NK-92 treated with Interleukin-12 subunit alpha and Interleukin-12 subunit beta, amount 100 ng/mL, for 24 hours (cell line): ENCODE data around the gene PKD1L1.
"Not testable (repeated sequence)": the region's sequence is repeated elsewhere in the genome, so short reads cannot be mapped to it uniquely, and the experiment has no call there.

Source experiments
- DNase-seq: peaks from one replicate; lab custom pipeline; 2025; lab: John Stamatoyannopoulos, UW

Gene PKD1L1

DNA sequence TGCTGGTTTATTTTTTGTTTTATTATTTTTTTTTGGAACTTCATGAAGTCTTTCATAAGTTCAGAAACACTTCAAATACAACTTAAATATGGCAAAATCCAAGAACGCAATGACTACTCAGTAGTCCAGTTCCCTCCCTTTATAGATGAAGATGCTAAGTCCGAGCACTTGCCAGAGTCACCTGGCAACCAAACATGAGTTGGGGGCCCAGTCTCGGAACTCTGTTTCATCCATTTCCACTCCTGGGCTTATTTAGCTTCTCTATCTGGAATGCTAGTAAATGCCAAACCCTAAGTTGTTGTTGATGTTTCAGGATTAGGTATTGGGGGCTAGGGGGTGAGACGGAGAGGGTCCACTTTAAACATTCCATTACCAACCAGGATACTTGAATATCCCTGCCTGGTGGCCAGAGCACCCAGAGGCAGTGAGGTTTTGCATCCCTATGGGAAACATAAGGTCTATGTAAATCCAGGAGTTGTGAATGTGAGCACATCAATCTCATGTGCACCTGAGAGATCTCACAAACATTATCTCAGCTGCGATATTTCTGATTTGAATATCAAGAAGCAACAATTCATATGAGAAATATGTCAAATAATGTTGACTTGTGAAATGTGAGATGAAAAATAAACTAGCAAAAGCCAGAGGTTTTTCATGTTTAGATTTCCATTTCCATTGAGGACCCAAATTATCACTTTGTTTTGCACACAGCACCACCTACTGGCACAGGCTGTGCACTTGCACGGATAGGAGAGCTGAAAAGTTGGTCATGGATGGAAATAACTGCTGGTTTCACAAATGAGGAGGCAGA lies 129.3 kb downstream of the PKD1L1 start:
- peak; percentile 4 for DNase-seq

DNA sequence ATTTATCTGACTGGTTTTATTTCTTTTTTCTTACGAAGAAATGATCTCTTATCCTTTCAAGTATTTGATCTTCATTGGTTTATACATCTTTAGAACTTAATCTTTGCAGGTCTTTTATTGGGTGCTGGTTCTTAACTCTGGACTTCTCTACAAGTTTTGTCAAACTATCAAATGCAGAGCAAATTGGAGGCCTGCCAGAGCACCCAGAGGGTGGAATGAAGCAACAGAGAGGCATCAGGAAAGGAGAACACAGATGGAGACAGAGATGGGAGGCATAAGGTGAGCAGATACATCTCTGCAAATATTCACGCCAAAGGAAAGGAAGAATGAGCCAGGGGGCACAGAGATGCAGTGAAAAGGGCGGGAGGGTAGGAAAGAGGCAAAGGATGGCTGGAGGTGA lies 130.3 kb downstream of the PKD1L1 start:
- DNase-seq = no peak

DNA sequence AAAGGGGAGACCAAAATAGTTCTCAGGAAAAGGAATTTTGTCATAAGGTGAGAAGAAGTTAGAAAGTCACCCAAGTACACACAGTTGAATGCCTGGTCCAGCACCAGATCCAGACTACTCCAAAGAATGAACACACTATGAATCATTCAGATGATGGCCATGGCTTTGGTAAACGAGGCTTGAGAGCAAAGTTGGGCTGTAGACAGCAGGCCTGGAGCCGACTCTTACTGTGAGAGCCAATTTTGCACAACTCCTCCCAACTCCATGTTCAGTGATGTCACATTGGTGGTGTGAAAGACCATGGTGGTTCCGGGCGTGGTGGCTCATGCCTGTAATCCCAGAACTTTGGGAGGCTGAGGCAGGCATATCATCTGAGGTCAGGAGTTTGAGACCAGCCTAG lies 131.6 kb downstream of the PKD1L1 start:
- DNase-seq = no peak

DNA sequence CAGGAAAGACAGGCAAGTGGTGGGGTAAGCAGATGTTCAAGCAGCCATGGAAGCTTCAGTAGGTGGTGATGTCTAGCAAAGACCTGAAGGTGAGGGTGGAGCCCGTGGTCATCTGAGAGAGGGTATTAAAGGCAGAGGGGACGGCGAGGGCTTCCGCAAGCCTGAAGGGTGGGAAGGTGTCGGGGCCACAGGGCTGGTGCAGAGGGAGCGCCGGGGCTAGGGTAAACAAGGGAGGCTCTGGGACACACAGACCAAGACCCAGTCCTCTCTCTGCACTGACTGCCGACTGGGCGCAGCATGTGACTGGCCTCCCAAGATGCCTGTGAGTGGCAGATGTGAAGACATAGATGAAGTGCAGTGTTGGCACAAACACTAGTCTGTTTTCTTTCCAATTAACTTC lies 132.4 kb downstream of the PKD1L1 start:
- DNase-seq = no peak

DNA sequence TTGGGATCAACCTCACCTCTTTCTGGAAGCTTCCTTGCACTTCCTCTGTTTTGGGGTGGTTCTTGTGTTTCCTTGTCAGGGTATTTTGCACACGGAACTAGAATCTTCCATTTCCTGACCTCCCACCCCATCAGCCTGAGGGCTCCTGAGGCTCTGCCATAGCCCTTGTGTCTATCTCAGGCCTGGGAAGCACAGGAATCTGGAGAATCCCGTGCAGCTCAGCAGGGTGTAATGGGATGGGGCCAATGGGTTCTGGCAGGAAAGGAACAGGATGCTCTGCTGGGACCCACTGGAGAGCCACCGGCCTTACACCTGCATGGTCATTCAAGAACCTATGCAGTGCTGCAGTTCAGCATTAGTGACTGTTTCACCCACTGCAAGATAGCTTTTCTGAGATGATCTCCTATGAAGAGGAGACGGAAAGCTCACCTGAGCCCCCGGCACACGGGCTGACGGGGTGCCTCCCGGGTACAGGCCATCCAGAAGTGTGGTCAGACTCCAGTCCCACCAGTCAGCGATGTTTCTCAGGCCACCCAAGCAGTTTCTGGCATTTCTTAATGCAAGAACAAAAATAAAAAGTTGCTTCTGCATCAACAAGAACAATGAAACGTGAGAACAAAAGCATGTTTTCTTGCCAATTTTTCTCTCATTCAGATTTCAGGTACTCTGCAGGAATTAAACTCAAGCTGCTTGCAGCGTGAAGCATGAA lies 133.2 kb downstream of the PKD1L1 start:
- DNase-seq = no peak

DNA sequence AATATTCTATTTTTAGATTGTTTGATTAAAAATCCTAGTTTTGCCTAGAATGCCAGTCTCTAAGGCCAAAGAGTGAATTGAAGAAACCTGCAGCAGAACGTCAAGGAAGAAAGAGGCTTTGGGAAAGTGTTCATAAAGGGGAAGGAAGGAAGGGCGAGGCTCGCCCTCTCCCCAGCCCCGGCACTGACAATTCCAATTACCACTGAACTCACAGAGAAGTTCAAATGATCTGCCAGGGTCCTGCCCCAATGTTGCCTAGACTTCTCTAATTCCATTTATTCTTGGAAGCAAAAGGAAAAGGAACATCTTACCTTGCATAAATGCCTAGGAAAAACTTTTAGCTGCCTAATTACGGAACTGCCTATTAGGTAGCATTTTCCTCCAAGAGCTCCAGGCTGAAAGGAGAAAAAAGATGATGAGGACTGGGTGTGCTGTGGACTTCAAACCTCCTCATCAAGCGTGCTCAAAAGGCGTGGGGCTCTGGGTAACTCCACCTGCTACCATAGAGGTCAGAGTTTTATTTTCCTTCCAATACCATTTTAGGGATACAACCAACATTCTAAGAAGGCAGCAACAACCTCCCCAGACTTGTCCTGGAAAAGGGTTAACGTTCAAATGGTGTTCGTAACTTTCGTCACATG lies 134.5 kb downstream of the PKD1L1 start:
- DNase-seq = no peak

DNA sequence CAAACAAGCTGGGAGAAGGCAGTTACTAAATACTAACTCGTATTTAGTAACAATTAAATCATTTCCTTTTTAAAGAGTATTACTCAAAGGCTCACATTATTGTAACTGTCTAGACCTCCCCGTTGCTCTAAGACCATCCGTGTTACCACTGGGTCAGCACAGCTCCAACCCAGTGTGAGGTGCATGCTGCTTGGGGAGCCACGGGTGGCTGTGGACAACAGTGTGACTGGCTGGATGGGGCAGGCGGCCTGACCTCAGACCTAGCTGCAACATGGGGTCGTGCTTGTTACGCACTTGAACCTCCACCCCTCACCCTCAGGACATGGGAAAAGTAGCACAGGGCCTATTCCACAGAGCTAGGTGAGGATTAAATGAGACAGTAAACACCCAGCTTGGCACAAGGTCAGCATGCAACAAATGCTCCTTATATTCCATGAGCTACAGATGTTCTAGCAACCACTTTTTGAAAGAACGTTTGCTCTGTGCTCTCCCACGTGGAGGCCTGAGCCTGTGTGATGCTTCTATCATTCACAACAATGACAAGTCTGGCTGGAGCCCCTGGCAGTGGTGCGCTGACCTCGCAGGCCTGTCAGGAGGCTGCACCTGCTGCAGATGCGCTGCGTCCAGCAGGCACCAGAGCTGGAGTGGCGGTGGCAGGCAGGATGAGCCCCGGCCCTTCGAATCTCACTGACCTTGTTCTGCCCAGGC lies 135.7 kb downstream of the PKD1L1 start:
- DNase-seq = no peak

DNA sequence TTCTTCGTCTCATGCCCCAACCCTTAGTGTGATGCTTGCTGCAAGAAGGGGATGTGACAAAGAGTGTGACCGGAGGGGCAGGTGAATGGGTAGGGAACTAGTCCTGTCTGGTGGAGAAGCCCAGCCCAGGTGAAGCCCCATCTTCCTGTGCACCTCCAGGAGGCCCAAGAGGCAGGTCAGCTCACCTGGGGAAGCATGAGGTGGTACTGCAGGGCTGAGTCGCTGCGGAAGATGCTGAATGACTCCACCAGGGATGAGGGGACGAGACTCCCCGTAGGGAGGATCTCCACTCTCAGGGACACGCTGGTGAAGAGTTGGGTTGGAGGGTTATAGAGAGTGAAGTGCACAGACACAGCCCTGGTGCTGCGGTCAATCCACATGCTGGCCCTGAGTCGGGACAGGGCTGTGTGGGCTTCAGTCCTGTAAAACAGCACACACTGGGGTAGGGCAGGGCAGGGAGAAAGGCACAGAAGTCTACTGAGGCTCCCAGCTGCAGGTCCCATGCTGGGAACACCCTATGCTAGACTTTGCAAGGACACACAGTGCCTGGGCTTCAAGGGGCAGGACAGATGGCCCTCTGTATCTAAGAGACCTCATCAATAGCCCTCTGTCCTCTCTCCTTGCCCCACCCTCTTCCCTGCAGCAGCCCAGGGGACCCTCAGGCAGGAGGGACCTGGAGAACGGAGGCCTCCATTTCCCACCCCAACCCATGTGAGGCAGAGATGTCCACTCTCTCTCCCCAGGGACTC lies 136.5 kb downstream of the PKD1L1 start:
- no peak for DNase-seq

DNA sequence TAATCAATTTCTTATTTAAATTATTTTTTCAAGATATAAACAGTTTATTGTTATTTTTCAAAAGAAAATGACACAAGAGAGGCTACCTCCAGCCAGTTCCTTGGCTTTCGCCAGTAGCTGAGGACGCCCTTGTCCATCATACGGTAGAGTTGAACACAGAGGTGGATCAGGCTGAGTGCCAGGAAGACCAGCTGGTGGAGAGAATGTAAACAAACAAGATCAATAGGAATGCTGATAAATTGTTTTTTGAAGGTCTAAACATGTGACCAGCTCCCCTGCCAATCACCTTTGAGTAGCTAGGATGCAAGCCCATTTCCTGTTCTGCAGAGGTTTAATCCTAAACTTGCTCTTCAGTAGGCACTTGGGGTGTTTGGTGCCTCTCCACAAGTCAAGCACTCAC lies 138.9 kb downstream of the PKD1L1 start:
- no peak for DNase-seq

DNA sequence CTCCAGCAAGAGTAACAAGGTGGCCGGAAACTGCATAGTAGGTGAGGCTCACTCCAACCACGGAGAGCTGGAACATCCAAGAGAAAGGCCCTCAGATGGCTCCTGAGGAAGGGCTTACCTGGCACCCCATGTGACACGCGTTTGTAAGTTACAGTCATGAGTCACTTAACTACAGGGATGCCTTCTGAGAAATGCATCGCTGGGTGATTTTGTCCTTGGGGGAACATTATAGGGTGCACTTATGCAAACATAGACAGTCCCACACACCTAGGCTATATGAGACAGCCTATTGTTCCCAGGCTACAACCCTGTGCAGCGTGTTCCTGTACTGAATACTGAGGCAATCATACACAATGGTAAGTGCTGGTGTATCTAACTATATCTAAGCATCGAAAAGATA lies 139.9 kb downstream of the PKD1L1 start:
- DNase-seq = no peak

DNA sequence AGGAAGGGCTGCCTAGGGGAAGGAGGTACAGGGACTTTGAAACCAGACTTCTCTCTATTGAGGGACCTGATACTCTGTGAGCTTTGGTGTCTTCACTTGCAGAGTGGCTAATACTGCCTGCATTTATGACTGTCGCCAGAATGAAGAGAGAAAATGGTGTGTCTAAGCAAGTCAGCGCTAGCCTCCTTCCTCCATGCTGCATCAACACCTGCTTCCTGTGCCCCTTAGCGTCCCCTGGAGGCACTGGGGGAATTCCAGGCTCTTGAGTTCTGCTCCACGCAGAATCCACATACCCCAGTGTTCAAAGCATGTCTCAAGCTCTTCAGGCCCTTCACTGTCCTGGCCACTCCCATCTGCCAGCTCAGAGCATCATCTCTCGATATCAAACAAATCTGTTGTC lies 140.5 kb downstream of the PKD1L1 start:
- no peak for DNase-seq

DNA sequence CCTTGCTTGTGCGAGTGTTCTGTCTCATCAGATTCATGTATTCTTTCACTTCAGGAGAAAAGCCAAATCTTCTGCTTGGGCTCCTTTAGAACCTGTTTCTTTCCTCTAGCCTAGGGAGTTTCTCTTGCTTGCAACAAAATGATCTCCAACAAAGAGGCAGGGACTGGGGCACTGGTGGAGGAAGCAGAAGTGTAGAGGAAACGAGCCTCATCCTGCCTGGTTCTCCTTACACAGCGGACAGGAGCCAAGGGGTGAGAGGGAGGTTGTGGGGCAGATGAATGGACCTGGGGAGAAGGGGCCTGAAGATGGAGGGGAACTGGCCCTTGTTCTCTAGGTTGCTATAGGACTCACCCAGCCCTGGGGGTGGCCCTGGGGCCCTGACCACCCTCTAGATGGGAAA lies 141.1 kb downstream of the PKD1L1 start:
- DNase-seq = no peak

DNA sequence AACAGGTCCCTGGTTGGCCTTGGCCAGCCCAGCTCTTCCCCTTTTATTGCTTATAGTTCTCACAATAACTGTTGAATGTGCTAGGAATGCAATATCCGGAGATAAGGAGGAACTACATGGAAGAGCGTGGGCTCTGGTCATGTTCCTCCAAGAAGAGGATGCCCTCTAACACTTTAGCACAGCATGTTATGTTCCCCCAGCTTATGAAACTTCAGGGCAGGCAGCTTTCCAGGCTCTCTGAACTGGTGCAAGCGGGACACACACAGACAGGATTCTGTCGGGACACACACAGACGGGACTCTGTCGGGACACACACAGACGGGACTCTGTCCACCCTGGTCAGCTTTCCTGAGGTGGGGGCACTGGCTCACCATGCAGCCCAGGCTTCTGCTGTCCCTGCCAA lies 141.6 kb downstream of the PKD1L1 start:
- no peak for DNase-seq

DNA sequence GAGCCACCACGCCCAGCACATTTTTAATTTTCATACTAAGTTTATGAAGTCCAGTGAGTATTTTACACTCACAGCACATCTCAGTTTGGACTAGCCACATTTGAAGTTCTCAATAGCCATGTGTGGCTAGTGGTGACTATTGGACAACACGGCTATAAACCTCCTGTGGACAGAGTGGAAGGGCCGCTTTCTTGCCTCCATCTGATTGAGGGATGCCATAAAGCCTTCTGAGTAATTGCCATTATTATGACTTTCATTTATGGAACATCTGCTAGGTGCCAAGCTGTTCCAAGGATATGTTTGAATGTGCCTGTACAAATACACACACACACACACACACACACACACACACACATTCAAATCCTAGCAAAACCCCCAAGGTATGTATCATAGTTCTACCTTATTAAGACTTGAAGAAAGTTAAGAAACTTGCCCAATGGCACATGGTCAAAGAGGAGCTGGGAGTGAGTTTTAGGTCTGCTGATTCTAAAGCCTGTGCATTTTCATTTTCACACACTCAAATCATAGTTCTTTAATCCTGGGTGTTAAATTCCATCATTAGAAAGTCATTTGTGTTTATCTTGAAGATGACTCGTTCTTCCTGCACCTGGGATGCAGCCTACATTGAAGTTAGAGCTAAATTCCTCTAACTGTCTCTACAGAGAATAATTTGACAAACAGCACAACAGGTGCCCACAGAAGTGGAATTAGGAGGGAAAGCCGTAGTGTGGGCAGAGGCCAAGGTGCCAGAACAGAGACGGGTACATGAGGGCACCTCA lies 143.3 kb downstream of the PKD1L1 start:
- no peak for DNase-seq

DNA sequence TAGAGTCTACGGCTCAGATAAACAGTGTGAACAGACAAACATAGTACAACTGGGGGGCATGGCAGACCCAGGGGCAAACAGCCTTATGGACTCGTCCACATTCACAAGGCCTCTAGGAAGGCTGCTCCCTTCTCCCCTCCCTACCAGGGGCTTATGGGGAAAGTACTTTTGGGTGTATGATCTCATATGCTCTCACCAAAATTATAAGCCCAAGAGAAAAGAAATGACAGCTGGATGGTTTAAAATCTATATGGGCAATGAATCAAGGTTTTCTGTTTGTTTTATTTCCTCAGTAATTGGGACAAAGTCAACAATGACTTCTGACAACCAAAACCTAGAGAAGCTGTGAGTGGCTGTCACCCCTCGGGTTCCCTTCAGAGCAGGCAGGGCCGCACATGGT lies 144.4 kb downstream of the PKD1L1 start:
- DNase-seq = no peak

DNA sequence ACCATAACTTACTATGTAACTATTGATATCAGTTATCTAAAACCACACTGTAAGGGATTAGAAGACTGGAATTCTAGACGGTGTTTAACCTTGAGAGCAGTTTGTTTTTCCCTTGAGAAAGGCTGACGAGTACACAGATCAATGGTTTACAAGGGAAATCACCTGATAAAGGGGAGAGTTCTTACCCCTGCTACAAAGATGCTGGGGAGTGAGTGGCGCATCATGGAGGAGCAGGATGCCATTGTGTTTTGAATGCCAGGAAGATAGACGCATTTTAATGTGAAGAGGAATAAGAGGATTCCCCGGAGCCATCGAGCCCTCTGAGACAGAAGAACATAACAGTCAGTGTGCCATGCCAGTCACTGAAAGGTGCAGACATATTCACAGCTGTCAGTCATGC lies 145.2 kb downstream of the PKD1L1 start:
- no peak for DNase-seq

DNA sequence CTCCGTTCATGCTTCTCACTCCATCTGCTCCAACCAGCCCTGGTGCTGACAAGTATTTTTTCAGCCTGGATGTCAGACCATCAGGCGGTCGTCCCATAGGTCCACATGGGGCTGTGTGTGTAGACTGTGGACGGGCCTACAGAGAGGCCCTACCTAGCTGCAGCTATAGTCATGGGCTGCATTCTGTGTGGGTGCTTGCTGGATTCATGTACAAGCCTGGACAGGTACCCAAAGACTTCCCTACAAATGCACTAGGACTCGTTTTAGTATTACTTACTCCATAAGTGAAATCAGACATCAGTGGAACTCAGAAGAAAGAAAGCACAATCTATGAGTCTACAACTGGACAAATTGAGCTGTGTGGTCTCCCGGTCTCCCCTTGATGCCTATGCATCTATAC lies 146.8 kb downstream of the PKD1L1 start:
- no peak for DNase-seq

DNA sequence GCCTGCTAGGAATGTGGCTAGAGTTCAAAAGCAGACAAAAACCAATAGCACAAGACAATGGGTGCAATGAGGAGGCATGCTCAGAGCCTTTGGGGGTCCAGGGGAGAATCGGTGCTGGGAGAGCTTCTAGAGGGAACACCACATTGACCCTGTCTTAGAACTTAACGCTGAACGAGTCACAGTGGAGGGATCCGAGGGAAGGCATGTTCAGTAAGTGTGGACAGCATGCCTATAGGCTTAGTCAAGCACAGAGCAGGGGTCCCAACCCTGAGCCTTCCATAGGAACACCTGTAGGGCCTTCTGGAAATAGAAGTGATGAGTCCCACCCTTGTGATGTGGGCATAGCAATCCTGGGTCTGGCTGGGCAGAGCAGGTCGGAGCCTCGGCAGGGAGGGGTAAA lies 148.7 kb downstream of the PKD1L1 start:
- no peak for DNase-seq

DNA sequence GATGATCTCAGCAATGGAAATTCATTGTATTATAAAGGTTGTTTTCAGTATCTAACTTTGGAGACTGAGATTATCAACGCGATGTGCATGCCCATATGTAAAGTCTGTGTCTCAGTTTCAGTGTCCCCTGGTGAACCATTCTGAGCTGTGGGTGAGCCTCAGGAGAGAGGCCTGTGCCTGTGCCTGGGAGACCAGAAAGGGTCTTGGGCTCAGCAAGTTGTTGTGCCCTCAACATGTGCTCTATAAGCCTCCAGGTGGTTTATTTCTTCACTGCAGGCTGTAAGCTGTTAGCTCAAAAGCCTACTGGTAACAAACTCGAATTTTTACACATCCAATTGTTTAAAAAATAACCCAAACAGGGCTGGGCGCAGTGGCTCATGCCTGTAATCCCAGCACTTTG lies 151.9 kb downstream of the PKD1L1 start:
- no peak for DNase-seq

DNA sequence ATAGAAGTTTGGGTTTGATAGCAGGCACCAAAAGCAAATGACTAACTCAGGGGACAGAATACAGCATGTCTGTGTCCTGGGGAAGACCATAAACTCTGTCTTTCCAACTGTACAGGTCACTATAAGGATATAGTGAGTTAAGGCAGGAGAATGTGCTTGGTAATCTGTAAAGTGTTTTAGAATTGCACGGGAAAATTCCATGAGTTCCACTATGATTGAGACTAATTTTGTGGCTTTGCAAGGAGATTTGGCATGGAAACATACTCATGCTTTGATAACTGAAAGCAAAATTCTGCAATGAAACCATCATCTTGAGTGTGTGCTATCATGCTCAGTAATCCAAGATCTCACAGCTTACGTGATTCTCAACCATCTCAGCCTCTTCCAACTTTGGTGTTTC lies 152.6 kb downstream of the PKD1L1 start:
- DNase-seq = no peak

DNA sequence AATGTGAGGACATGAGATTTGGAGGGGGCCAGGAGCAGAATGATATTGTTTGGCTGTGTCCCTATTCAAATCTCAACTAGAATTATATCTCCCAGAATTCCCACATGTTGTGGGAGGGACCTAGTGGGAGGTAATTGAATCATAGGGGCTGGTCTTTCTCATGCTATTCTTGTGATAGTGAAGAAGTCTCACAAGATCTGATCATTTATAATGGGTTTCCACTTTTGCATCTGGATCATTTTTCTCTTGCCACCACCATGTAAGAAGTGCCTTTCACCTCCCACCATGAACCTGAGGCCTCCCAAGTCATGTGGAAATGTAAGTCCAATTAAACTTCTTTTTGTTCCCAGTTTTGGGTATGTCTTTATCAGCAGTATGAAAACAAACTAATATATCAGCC lies 153.1 kb downstream of the PKD1L1 start:
- not testable (repeated sequence) for DNase-seq
